ENCODE data around the gene SYNE1.

DNA sequence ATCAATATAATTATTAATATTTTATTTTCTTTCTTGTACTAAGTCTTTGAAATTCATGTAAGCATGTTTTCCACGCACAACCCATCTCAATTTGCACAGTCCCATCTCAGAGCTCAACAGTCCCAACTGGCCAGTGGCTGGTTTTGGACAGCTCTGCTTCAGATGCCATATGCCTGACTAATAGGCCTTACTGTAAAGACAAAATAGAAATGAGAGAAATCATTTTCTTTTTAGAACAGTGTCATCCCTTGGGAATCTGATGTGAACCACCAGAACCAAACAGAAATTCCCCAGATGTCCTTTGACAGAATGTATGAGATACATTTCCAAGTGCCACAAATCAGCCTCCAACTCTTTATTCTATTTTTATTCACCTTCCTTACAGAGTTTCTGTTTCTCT is 490.8 kb downstream of the SYNE1 start:
- TF ChIP-seq, protein P1, sequence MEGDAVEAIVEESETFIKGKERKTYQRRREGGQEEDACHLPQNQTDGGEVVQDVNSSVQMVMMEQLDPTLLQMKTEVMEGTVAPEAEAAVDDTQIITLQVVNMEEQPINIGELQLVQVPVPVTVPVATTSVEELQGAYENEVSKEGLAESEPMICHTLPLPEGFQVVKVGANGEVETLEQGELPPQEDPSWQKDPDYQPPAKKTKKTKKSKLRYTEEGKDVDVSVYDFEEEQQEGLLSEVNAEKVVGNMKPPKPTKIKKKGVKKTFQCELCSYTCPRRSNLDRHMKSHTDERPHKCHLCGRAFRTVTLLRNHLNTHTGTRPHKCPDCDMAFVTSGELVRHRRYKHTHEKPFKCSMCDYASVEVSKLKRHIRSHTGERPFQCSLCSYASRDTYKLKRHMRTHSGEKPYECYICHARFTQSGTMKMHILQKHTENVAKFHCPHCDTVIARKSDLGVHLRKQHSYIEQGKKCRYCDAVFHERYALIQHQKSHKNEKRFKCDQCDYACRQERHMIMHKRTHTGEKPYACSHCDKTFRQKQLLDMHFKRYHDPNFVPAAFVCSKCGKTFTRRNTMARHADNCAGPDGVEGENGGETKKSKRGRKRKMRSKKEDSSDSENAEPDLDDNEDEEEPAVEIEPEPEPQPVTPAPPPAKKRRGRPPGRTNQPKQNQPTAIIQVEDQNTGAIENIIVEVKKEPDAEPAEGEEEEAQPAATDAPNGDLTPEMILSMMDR (IDR thresholded peaks at IDR 0.05; ENCODE audit: low read depth, low read length, missing input control): no peak
- no peak for TF ChIP-seq GABPA (IDR thresholded peaks at IDR 0.05 in 1 of 2, conservative IDR thresholded peaks at IDR 0.05 in 1 of 2)
- TF ChIP-seq TAF1 (conservative IDR thresholded peaks at IDR 0.05): no peak
- TF ChIP-seq, protein P2, sequence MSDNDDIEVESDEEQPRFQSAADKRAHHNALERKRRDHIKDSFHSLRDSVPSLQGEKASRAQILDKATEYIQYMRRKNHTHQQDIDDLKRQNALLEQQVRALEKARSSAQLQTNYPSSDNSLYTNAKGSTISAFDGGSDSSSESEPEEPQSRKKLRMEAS (IDR thresholded peaks at IDR 0.05): no peak
- TF ChIP-seq SP1 (IDR thresholded peaks at IDR 0.05): no peak
- no peak for TF ChIP-seq FOXA2 (IDR thresholded peaks at IDR 0.05)
- TF ChIP-seq HNF4A (conservative IDR thresholded peaks at IDR 0.05): no peak
- no peak for TF ChIP-seq JUND (IDR thresholded peaks at IDR 0.05)
- no peak for TF ChIP-seq EGR1 (IDR thresholded peaks at IDR 0.05; ENCODE audit: low read depth in 2 of 2)
- TF ChIP-seq, protein P3, sequence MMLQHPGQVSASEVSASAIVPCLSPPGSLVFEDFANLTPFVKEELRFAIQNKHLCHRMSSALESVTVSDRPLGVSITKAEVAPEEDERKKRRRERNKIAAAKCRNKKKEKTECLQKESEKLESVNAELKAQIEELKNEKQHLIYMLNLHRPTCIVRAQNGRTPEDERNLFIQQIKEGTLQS (IDR thresholded peaks at IDR 0.05): no peak
